Activated naive CD8-positive, alpha-beta T cell treated with anti-CD3 and anti-CD28 coated beads, Interleukin-2, amount 10 ng/mL, durations not matched to agents 7 days and 5 days (primary cell): ENCODE results near the gene TTC23. TPM values are rescaled to one million over a fixed set of nuclear protein-coding genes. Genes with fewer than 3 reads are reported as not detected.

Source experiments
- ATAC-seq: fragments of 150-1000 bp; cut with Tn5 transposase; one replicate; pipeline ENCODE4 v1.10.0; 2021; ENCODE audit warnings: low read depth, moderate library complexity
- POLR2A ChIA-PET: fragments of 350-600 bp; sonication (Branson Sonifier 250); formaldehyde crosslinking; loops from one replicate; lab custom pipeline; 2021; ENCODE audit warnings: antibody characterized with exemption; lab: Charles Lee
- DNase-seq: peaks from one replicate; pipeline ENCODE4 v3.0.0; 2021
- H3K27ac Mint-ChIP-seq: one replicate; pipeline ENCODE4 v1.8.0; 2022; ENCODE audit warnings: mild to moderate bottlenecking, mixed read lengths
- H3K27me3 Mint-ChIP-seq: one replicate; pipeline ENCODE4 v1.8.0; 2022; ENCODE audit warnings: mild to moderate bottlenecking, moderate library complexity, mixed read lengths
- H3K36me3 Mint-ChIP-seq: one replicate; pipeline ENCODE4 v1.8.0; 2021; ENCODE audit warnings: mild to moderate bottlenecking, mixed read lengths
- H3K4me1 Mint-ChIP-seq: one replicate; pipeline ENCODE4 v1.8.0; 2021; ENCODE audit warnings: mixed read lengths
- H3K4me3 Mint-ChIP-seq: one replicate; pipeline ENCODE4 v1.8.0; 2022; ENCODE audit warnings: mild to moderate bottlenecking, moderate library complexity, mixed read lengths
- H3K9me3 Mint-ChIP-seq: one replicate; pipeline ENCODE4 v1.8.0; 2021; ENCODE audit warnings: mixed read lengths
- total RNA-seq, 2 experiments: library from RNA; stranded (reverse); gene quantifications; one replicate each; pipeline ENCODE4 v1.2.3, GENCODE V29; 2021

TTC23 gene
- total RNA-seq, 2 experiments from 2014 or later, result 0.61 to 0.82 TPM

DNA sequence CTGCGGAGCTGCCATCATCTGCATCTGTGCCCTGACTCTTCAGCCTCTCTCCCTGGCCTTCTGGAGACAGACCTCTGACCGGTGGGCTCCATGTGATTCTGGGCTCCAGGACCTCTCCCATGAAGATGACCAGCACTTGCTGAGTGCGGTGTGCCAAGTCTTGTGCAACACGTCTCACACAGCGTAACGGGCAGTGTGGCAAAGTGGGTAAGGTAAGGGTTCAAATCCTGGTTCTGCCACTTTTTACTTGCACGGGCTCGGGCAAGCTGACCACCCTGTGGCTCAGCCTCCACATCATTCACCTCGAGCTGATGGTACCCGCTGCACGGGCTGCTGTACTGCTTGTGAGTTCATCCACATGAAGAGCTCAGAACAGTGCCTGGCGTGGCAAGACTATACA lies 151.0 kb downstream of the TTC23 start:
- DNase-seq (no peak), ATAC-seq (no peak)
- Mint-ChIP-seq H3K9me3 (no peaks in the 10 kb centered on the region), H3K27ac (no peak overlapping the region), H3K36me3 (no peaks in the 10 kb centered on the region), H3K27me3 (peaks cover 59% of the 10 kb centered on the region), H3K4me3 (no peak overlapping the region), H3K4me1 (no peaks in the 10 kb centered on the region)
- POLR2A ChIA-PET, result no interaction called here

- H3K36me3 Mint-ChIP-seq, result no peaks in the 10 kb centered on the region
- H3K4me1 Mint-ChIP-seq, result no peaks in the 10 kb centered on the region
- H3K4me3 Mint-ChIP-seq, result no peak overlapping the region
- H3K27ac Mint-ChIP-seq, result no peak overlapping the region
- DNase-seq, result no peak
- H3K9me3 Mint-ChIP-seq, result no peaks in the 10 kb centered on the region
- H3K27me3 Mint-ChIP-seq, result peaks cover 54% of the 10 kb centered on the region
- POLR2A ChIA-PET, result no interaction called here
- ATAC-seq, result no peak
These were observed 151.7 kb downstream of the TTC23 start for GRCh38 chr15:99097441-99098410.

DNA sequence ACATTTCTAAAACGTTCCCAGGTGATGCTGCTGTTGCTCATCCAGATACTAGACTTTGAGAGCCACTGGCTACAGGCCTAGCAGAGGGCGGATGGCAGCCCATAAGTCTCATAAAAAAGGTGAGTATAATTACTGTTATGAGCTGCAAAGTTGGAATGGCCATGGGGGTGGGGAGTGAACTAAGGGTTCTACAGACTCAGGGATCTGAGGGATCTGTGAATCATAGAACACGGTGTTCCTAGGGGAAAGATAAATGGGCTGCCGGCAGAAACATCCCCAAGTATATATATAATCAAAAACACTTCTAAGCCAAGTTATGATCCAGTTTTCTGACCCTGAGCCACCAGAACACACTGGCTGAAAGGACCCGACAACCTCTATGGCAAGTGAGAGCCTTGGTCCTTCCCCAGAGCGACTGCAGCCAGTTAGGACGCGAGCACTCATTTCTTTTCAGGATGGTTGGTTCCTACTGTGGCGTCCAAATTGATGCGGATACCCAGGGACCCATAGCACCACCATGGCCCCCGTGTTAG lies 152.4 kb downstream of the TTC23 start:
- Mint-ChIP-seq H3K27ac (no peak overlapping the region), H3K27me3 (peaks cover 47% of the 10 kb centered on the region), H3K4me1 (no peaks in the 10 kb centered on the region), H3K36me3 (no peaks in the 10 kb centered on the region), H3K9me3 (no peaks in the 10 kb centered on the region), H3K4me3 (no peak overlapping the region)
- POLR2A ChIA-PET, result no interaction called here
- ATAC-seq (no peak), DNase-seq (no peak)

DNA sequence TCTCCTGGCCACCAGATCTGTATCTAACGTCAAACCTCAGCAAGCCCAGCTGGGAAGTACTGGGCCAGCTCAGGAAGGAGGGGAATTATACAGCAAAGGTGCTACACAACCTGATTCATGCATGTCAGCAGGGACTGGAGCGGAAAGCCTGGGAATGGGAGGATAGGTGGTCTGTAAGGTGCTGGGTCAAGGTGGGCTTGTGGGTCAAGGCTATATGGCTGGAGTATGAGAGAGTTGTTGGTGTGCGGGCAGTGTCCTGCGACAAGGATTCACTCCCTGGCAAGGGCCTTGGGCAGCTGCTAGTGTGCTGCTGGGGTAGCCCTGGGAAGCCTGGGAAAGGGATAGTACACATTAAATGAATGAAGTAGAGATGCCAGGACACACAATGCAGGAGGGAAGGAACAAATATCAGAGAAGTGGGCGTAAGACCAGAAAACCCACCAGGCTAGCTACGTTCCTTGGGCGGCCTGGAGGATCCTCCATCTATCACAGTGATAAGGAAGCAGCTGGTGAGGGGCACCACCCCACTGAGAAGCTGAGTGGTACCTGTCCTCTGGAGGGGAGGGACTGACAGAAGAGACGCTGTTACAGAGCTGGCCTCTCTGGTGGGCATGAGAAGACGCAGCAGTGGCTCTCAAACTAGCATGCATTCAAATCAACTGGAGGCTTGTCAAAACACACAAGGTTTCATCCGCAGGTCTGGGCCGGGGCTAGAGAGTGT lies 153.0 kb downstream of the TTC23 start:
- POLR2A ChIA-PET, result no interaction called here
- no peak for ATAC-seq
- Mint-ChIP-seq H3K27ac (no peak overlapping the region), H3K36me3 (no peaks in the 10 kb centered on the region), H3K27me3 (peaks cover 42% of the 10 kb centered on the region), H3K4me1 (no peaks in the 10 kb centered on the region), H3K9me3 (no peaks in the 10 kb centered on the region), H3K4me3 (no peak overlapping the region)
- no peak for DNase-seq

- Mint-ChIP-seq H3K4me3 (no peak overlapping the region), H3K4me1 (no peaks in the 10 kb centered on the region), H3K27me3 (peaks cover 39% of the 10 kb centered on the region), H3K9me3 (no peaks in the 10 kb centered on the region), H3K27ac (no peak overlapping the region), H3K36me3 (no peaks in the 10 kb centered on the region)
- POLR2A ChIA-PET, result no interaction called here
- ATAC-seq, result no peak
- no peak for DNase-seq
These were observed 153.8 kb downstream of the TTC23 start for GRCh38 chr15:99095626-99096025.

DNA sequence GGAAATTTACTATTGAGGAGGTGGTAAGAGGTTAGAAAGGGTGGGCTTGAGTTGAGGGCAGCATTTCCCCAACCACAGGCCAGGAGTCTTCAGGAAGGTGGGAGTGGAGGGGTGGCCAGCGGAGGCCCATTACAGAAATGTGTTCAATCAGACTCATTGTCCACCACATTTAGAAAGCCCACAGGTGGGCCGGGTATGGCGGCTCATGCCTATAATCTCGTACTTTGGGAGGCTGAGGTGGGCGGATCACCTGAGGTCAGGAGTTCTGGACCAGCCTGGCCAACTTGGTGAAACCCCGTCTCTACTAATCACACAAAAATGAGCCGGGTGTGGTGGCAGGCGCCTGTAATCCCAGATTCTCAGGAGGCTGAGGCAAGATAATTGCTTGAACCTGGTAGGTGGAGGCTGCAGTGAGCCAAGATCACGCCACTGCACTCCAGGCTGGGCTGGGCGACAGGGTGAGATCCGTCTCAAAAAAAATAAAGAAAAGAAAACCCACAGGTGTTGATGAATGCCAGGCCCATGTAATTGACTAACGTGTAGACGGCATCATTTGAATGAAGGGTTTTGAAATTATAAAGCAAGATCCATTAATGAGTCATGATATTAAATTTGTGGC lies 156.7 kb downstream of the TTC23 start:
- H3K4me3 Mint-ChIP-seq, result no peak overlapping the region
- no peak for ATAC-seq
- peaks cover 6% of the 10 kb centered on the region for H3K4me1 Mint-ChIP-seq
- DNase-seq, result no peak
- peaks cover 28% of the 10 kb centered on the region for H3K27me3 Mint-ChIP-seq
- POLR2A ChIA-PET, result no interaction called here
- H3K36me3 Mint-ChIP-seq, result no peaks in the 10 kb centered on the region
- H3K9me3 Mint-ChIP-seq, result no peaks in the 10 kb centered on the region
- H3K27ac Mint-ChIP-seq, result no peak overlapping the region

GRCh38 chr15:99090938-99091337 lies 158.4 kb downstream of the TTC23 start:
- peaks cover 6% of the 10 kb centered on the region for H3K4me1 Mint-ChIP-seq
- ATAC-seq, result no peak
- no peak overlapping the region for H3K27ac Mint-ChIP-seq
- POLR2A ChIA-PET, result no interaction called here
- peaks cover 16% of the 10 kb centered on the region for H3K27me3 Mint-ChIP-seq
- no peak for DNase-seq
- no peak overlapping the region for H3K4me3 Mint-ChIP-seq
- no peaks in the 10 kb centered on the region for H3K36me3 Mint-ChIP-seq
- H3K9me3 Mint-ChIP-seq, result no peaks in the 10 kb centered on the region

DNA sequence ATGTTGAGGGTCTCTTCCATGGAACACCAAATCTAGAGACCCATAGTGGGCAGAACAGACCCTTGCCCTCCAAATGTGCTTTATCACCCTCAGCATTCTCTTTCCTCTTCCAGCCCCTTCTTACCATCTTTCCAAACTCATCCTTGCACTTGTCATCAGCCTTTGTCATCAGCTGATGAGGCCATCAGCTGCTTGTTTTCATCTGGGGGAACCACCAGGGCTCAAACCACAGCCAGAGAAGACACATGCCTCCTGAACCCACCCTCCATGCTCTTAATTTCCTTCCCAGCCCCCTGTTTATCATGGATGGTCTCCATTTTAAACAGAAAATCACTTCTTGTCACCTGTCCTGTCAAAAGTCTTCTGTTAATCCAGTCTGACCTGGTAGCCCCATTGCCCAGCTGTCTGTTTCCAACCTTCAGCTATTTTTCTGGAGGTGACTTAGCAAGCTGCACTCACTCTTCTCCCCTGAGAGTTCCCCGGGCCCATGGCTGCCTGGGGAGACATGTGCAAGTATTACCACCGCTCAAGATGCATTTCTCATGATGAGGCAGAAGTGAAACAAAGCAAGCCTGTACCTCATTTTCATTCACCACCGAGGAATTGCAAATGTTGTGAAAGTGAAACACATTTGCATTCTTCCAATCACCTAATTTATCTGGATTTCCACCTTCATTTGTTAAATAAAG lies 159.2 kb downstream of the TTC23 start:
- POLR2A ChIA-PET, result no interaction called here
- Mint-ChIP-seq H3K27me3 (peaks cover 11% of the 10 kb centered on the region), H3K4me3 (peak overlapping the region; percentile 35), H3K9me3 (no peaks in the 10 kb centered on the region), H3K27ac (peak overlapping the region; percentile 11), H3K36me3 (no peaks in the 10 kb centered on the region), H3K4me1 (peaks cover 6% of the 10 kb centered on the region)
- DNase-seq (no peak), ATAC-seq (no peak)

DNA sequence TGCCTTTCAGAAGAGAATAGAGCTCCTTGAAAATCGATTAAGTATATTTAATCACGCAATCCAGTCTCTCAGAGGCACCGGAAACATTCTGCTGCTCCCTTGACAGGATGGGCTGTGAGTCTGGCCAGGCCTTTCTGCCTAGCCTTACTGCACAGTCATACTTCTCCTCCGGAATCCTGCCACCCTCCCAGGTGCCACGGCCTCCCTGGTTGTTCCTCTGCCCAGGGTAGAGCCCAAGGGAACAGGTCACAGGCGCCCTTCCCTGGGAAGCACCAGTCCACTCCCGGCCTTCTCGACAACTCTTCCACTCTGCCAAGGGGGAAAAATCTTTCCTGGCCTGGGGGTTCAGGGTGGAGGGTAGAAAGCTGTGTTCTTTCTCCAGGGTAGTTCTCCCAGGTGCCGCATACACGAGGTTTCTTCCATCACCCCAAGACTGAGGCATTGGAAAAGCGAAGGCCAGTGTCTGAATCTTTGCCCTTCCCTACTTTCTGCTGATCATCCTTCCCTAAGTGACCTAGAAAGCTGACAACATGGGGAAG lies 161.9 kb downstream of the TTC23 start:
- no peak overlapping the region for H3K27ac Mint-ChIP-seq

DNA sequence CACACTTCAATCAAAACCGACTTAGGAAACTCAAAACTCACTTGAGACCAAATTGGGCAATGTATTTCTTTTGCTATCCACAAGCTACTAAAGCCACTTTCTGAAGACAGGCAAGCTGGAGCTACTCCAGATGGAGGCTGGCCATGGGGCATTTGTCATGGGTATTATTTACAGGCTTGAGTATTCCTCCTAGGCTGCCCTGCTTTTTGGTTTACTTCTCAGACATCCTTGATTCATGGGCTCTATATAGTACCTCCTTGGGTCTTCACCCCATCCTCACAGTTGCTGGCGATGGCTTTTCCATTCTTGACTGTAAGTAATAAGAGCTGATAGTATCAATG lies 163.1 kb downstream of the TTC23 start:
- POLR2A ChIA-PET, result no interaction called here
- no peaks in the 10 kb centered on the region for H3K36me3 Mint-ChIP-seq
- ATAC-seq (no peak), DNase-seq (no peak)
- no peaks in the 10 kb centered on the region for H3K9me3 Mint-ChIP-seq
- H3K27ac Mint-ChIP-seq, result no peak overlapping the region
- H3K4me1 Mint-ChIP-seq, result peaks cover 6% of the 10 kb centered on the region
- no peak overlapping the region for H3K4me3 Mint-ChIP-seq
- H3K27me3 Mint-ChIP-seq, result peaks cover 26% of the 10 kb centered on the region

More for the DNA sequence above, 161.9 kb downstream of the TTC23 start:
- H3K9me3 Mint-ChIP-seq, result no peaks in the 10 kb centered on the region
- peaks cover 6% of the 10 kb centered on the region for H3K4me1 Mint-ChIP-seq
- POLR2A ChIA-PET, result no interaction called here
- no peak for DNase-seq
- no peaks in the 10 kb centered on the region for H3K36me3 Mint-ChIP-seq
- peaks cover 16% of the 10 kb centered on the region for H3K27me3 Mint-ChIP-seq
- no peak for ATAC-seq
- no peak overlapping the region for H3K4me3 Mint-ChIP-seq
